Gastrocnemius medialis (tissue), 4 donors: ENCODE data around the gene CALML3. TPM values are rescaled to one million over a fixed set of nuclear protein-coding genes. Genes with fewer than 3 reads are reported as not detected.

ENCODE experiments used
- ATAC-seq, 2 donors: fragments of 150-250 bp; one replicate each; pipeline ENCODE4 v1.9.1; 2016
- DNase-seq, 2 donors: peaks; one replicate each; pipeline ENCODE4 v3.0.0-alpha.2; 2019
- H3K27ac ChIP-seq, 4 donors: fragments of 200-600 bp; sonication (generic); 1 replicate in 1 of 4; 2 replicates in 3 of 4; pipeline ENCODE4 v1.5.1; 2016 to 2018; ENCODE audit warnings: mild to moderate bottlenecking in 2 of 4, moderate library complexity in 1 of 4
- H3K27me3 ChIP-seq, 3 donors: fragments of 200-600 bp; sonication (generic) in 2 of 3; 1 replicate in 1 of 3; 2 replicates in 2 of 3; pipeline versions ENCODE4 v1.5.1 to v1.6.0; 2016 to 2019; ENCODE audit warnings: mild to moderate bottlenecking in 1 of 3, moderate library complexity in 1 of 3
- H3K36me3 ChIP-seq, 2 donors: fragments of 200-600 bp; sonication (generic) in 1 of 2; one replicate each; pipeline ENCODE4 v1.5.1; 2017 to 2018
- H3K4me1 ChIP-seq, 2 donors: fragments of 200-600 bp; sonication (generic) in 1 of 2; one replicate each; pipeline ENCODE4 v1.5.1; 2016 to 2017; ENCODE audit warnings: mild to moderate bottlenecking in 2 of 2
- H3K4me3 ChIP-seq, 4 donors: fragments of 200-600 bp; sonication (generic) in 3 of 4; 1 replicate in 1 of 4; 2 replicates in 3 of 4; pipeline ENCODE4 v1.5.1; 2016 to 2019; ENCODE audit warnings: mild to moderate bottlenecking in 2 of 4
- H3K9me3 ChIP-seq, 3 donors: fragments of 200-600 bp; sonication (generic) in 2 of 3; 1 replicate in 1 of 3; 2 replicates in 2 of 3; pipeline ENCODE4 v1.5.1; 2016 to 2019
- POLR2A ChIP-seq, 2 donors: fragments of 450-650 bp; IDR thresholded peaks; one replicate each; pipeline ENCODE4 v1.6.1; 2017; ENCODE audit warnings: antibody characterized with exemption in 2 of 2, mild to moderate bottlenecking in 2 of 2, moderate library complexity in 2 of 2
- in situ Hi-C, 4 donors: fragments of 200-750 bp; cut with MboI; loops; one replicate each; pipeline versions ENCODE4 v1.15.0 to v1.8.0; 2017; ENCODE audit warnings: low sequenced_read_pairs in 4 of 4
- intact Hi-C: fragments of 100-400 bp; cut with DNase I; formaldehyde crosslinking; loops from one replicate; pipeline ENCODE4 v1.15.1; 2023; ENCODE audit warnings: low total_unique reads
- total RNA-seq, 4 donors: library from RNA; depleted of rRNA; stranded (reverse); fragments of >200 nt; gene quantifications; one replicate each; pipeline versions ENCODE4 v1.1.0 to v1.2.3, GENCODE V29; 2016
- TF ChIP-seq, protein P1 (sequence below), 5 experiments: fragments of 450-650 bp in 3 of 5; fragments of 200-600 bp in 2 of 5; sonication (generic) in 2 of 5; IDR thresholded peaks in 4 of 5; conservative IDR thresholded peaks in 1 of 5; 1 replicate in 4 of 5; 2 replicates in 1 of 5; pipeline ENCODE4 v1.5.1; 2016 to 2019; ENCODE audit warnings: antibody characterized with exemption in 5 of 5, mild to moderate bottlenecking in 3 of 5, moderate library complexity in 3 of 5

Gene CALML3
- total RNA-seq, 4 donors from 2014 or later = not detected

GRCh38 chr10:5522913-5523560 lies 1.7 kb upstream of the CALML3 start:
- Histone ChIP-seq H3K9me3 (no peaks in the 10 kb centered on the region), H3K4me1 (no peaks in the 10 kb centered on the region), H3K36me3 (no peaks in the 10 kb centered on the region), H3K27me3 (no peaks in the 10 kb centered on the region), H3K27ac (no peak overlapping the region), H3K4me3 (no peak overlapping the region)
- intact Hi-C loops = no loop called here
- in situ Hi-C loops = no loop called here
- no peak for ATAC-seq
- DNase-seq = no peak
- TF ChIP-seq POLR2A (IDR thresholded peaks at IDR 0.05) = no peak
- TF ChIP-seq, protein P1, sequence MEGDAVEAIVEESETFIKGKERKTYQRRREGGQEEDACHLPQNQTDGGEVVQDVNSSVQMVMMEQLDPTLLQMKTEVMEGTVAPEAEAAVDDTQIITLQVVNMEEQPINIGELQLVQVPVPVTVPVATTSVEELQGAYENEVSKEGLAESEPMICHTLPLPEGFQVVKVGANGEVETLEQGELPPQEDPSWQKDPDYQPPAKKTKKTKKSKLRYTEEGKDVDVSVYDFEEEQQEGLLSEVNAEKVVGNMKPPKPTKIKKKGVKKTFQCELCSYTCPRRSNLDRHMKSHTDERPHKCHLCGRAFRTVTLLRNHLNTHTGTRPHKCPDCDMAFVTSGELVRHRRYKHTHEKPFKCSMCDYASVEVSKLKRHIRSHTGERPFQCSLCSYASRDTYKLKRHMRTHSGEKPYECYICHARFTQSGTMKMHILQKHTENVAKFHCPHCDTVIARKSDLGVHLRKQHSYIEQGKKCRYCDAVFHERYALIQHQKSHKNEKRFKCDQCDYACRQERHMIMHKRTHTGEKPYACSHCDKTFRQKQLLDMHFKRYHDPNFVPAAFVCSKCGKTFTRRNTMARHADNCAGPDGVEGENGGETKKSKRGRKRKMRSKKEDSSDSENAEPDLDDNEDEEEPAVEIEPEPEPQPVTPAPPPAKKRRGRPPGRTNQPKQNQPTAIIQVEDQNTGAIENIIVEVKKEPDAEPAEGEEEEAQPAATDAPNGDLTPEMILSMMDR (IDR thresholded peaks at IDR 0.05 in 4 of 5, conservative IDR thresholded peaks at IDR 0.05 in 1 of 5) = no peak

DNA sequence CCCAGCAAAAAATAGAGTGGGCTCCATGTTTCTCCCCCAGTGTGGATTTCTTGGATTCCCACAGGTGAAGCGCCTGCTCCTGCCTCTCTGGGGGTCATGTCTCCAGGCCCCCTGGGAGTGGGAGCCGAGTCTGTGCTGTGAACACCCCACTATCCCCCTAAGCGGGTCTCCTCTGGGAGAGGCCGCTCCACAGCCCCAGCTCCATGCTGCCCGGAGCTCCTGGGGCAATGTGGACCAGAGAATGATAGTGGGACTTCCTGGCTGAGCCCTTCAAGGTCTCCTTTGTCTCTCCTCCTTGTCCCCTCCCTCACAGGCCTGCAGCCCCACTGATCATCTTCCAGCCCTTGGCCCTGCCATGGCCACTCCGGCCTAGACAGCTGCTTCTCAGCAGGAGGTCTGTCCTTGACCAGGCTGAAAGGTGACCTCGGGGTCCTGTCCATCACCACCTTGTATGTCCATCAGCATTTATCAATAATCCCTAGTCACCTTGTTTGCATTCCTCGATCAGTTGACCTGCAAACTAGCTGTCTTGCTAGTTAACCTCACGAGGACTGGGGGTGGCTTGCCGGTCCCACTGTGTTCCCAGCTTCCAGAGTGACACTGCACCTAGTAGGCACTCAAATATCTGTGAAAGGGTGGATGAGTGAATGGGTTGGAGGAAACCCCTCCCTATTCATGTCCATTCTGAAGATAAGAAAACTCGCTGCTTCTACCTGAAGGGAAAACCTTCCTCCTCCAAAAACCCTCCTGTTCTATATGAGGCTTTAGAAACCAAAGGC lies 776 bp upstream of the CALML3 start:
- Histone ChIP-seq H3K4me3 (no peak overlapping the region), H3K27me3 (no peaks in the 10 kb centered on the region), H3K4me1 (no peaks in the 10 kb centered on the region), H3K36me3 (no peaks in the 10 kb centered on the region), H3K27ac (no peak overlapping the region), H3K9me3 (no peaks in the 10 kb centered on the region)
- DNase-seq (no peak), ATAC-seq (no peak)
- in situ Hi-C loops = no loop called here
- intact Hi-C loops = no loop called here
- TF ChIP-seq, protein P1 (IDR thresholded peaks at IDR 0.05 in 4 of 5, conservative IDR thresholded peaks at IDR 0.05 in 1 of 5) = no peak
- no peak for TF ChIP-seq POLR2A (IDR thresholded peaks at IDR 0.05)

DNA sequence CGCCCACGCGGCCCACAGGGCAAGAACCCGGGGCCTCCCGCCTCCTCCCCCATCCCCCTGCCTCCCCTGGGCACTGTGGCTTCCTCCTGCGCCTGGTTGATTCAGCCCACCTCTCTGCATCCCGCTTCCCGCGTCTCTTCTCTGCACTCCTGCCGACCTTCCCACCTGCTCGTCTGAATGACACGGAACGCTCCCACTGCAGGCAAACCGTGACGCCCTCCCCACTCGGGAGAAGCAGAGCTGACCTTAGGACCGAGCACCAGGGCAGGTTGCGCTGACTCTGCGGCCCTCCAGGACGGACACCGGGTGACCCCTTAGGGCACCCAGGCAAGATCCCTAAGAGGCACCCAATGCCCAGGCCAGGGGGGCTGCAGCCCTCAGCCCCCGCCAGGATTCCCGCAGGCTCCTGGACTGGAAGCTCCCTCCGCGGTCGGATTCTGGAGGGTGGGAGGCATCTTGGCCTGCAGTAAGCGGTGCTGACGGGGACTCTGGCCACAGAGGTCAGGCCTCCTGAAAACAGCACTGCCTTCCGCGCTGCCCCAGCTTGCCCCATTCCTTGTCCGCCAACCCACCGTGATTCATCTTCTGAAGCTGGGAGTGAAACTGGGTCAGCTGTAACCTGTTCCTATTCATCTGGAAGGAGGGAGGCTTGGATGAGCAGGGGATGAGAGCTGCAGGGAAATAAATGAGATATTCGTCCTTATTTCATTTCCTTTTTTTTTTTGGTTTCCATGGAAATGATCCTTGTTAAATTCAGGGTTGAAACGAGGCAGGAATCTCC lies 990 bp downstream of the CALML3 start:
- in situ Hi-C loops (no loop called here), intact Hi-C loops (no loop called here)
- TF ChIP-seq, protein P1 (IDR thresholded peaks at IDR 0.05 in 4 of 5, conservative IDR thresholded peaks at IDR 0.05 in 1 of 5) = no peak
- TF ChIP-seq POLR2A (IDR thresholded peaks at IDR 0.05) = no peak
- Histone ChIP-seq H3K9me3 (no peaks in the 10 kb centered on the region), H3K27ac (no peak overlapping the region), H3K27me3 (no peaks in the 10 kb centered on the region), H3K36me3 (no peaks in the 10 kb centered on the region), H3K4me3 (no peak overlapping the region), H3K4me1 (peaks cover 0 to 11% of the 10 kb centered on the region in 2 donors)
- ATAC-seq (no peak), DNase-seq (no peak)

- Histone ChIP-seq H3K4me3 (no peak overlapping the region), H3K4me1 (peaks cover 0 to 11% of the 10 kb centered on the region in 2 donors), H3K27ac (no peak overlapping the region), H3K27me3 (no peaks in the 10 kb centered on the region), H3K9me3 (no peaks in the 10 kb centered on the region), H3K36me3 (no peaks in the 10 kb centered on the region)
- TF ChIP-seq, protein P1 (IDR thresholded peaks at IDR 0.05 in 4 of 5, conservative IDR thresholded peaks at IDR 0.05 in 1 of 5) = no peak
- TF ChIP-seq POLR2A (IDR thresholded peaks at IDR 0.05) = no peak
- intact Hi-C loops = no loop called here
- no peak for ATAC-seq
- no peak for DNase-seq
- in situ Hi-C loops = no loop called here
Measured at GRCh38 chr10:5526691-5527331, 2.0 kb downstream of the CALML3 start.
